Breast epithelium (tissue), 3 donors: ENCODE measurements around the gene FCRL6.

Experiments
- CTCF ChIP-seq, 3 donors: fragments of 450-650 bp; IDR thresholded peaks; one replicate each; pipeline ENCODE4 v1.5.1; 2016 to 2017; ENCODE audit warnings: antibody characterized with exemption in 3 of 3, mild to moderate bottlenecking in 3 of 3, moderate library complexity in 3 of 3
- POLR2A ChIP-seq: fragments of 450-650 bp; IDR thresholded peaks from one replicate; pipeline ENCODE4 v1.6.1; 2016; ENCODE audit warnings: antibody characterized with exemption, mild to moderate bottlenecking, moderate library complexity
- POLR2AphosphoS5 ChIP-seq, 3 donors: sonication (generic); formaldehyde crosslinking; IDR thresholded peaks; one replicate each; pipeline ENCODE4 v1.6.1; 2017; ENCODE audit warnings: antibody characterized with exemption in 3 of 3

DNA sequence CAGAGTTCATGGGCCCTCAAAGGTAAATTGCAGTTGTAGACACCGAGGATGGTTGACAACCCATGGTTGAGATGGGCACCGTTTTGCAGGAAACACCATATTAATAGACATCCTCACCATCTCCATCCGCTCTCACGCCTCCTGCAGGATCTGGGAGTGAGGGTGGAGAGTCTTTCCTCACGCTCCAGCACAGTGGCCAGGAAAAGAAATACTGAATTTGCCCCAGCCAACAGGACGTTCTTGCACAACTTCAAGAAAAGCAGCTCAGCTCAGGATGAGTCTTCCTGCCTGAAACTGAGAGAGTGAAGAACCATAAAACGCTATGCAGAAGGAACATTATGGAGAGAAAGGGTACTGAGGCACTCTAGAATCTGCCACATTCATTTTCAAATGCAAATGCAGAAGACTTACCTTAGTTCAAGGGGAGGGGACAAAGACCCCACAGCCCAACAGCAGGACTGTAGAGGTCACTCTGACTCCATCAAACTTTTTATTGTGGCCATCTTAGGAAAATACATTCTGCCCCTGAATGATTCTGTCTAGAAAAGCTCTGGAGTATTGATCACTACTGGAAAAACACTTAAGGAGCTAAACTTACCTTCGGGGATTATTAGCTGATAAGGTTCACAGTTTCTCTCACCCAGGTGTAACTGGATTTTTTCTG is 33.8 kb downstream of the FCRL6 start:
- TF ChIP-seq CTCF (IDR thresholded peaks at IDR 0.05) (no peak), POLR2A (no peak), POLR2AphosphoS5 (IDR thresholded peaks at IDR 0.05) (no peak)
